Thyroid gland (tissue), 4 donors: Measurements from ENCODE around the gene GATAD1. TPM values are rescaled to one million over a fixed set of nuclear protein-coding genes. Genes with fewer than 3 reads are reported as not detected.
"Not testable (repeated sequence)": the region's sequence is repeated elsewhere in the genome, so short reads cannot be mapped to it uniquely, and the experiment has no call there.

ENCODE experiments used
- DNase-seq, 2 donors: peaks; one replicate each; pipeline ENCODE4 v3.0.0-alpha.2; 2019
- H3K27ac ChIP-seq, 3 donors: fragments of 200-600 bp; sonication (generic); 1 replicate in 2 of 3; 2 replicates in 1 of 3; pipeline ENCODE4 v1.5.1; 2016 to 2019; ENCODE audit warnings: mild to moderate bottlenecking in 1 of 3, moderate library complexity in 1 of 3
- H3K27me3 ChIP-seq: fragments of 200-600 bp; sonication (generic); one replicate; pipeline ENCODE4 v1.5.1; 2019
- H3K36me3 ChIP-seq, 2 donors: fragments of 200-600 bp; sonication (generic); one replicate each; pipeline ENCODE4 v1.5.1; 2016 to 2019
- H3K4me1 ChIP-seq, 2 donors: fragments of 200-600 bp; sonication (generic); one replicate each; pipeline ENCODE4 v1.5.1; 2017 to 2019
- H3K4me3 ChIP-seq, 3 donors: fragments of 200-600 bp; sonication (generic); replicated peaks in 1 of 3; 1 replicate in 2 of 3; 2 replicates in 1 of 3; pipeline ENCODE4 v1.5.1; 2016; ENCODE audit warnings: mild to moderate bottlenecking in 1 of 3
- H3K9me3 ChIP-seq: fragments of 200-600 bp; sonication (generic); one replicate; pipeline ENCODE4 v1.5.1; 2017
- CTCF ChIP-seq, 6 experiments: fragments of 200-600 bp in 3 of 6; fragments of 450-650 bp in 3 of 6; sonication (generic) in 3 of 6; IDR thresholded peaks; one replicate each; pipeline ENCODE4 v1.5.1; 2016 to 2019; ENCODE audit warnings: antibody characterized with exemption in 6 of 6, mild to moderate bottlenecking in 2 of 6, inconsistent platforms in 1 of 6, moderate library complexity in 1 of 6
- POLR2A ChIP-seq, 2 donors: fragments of 450-650 bp; IDR thresholded peaks; one replicate each; pipeline ENCODE4 v1.6.1; 2017; ENCODE audit warnings: antibody characterized with exemption in 2 of 2, mild to moderate bottlenecking in 2 of 2, moderate library complexity in 1 of 2
- WGBS, 2 donors: methylation state at CpG; one replicate each; pipeline ENCODE4 v1.1.5; 2017; 5-methylcytosine and 5-hydroxymethylcytosine counted together
- intact Hi-C: fragments of 100-400 bp; cut with DNase I; formaldehyde crosslinking; loops from one replicate; pipeline ENCODE4 v1.15.1; 2023
- total RNA-seq, 4 donors: library from RNA; depleted of rRNA; stranded (reverse); fragments of >200 nt; gene quantifications; one replicate each; pipeline ENCODE4 v1.2.3, GENCODE V29; 2016

The GATAD1 gene
- total RNA-seq, 4 donors from 2014 or later: 46.1 to 99.0 (median 63.1) TPM

- intact Hi-C loops: no loop called here
- 87 to 90% methylated on average over 6 of the region's 6 CpGs for WGBS, 2 donors
- no peak for DNase-seq
- H3K9me3 ChIP-seq: no peaks in the 10 kb centered on the region
- peaks cover 0 to 6% of the 10 kb centered on the region in 2 donors for H3K36me3 ChIP-seq
- H3K4me1 ChIP-seq: peaks cover 4 to 9% of the 10 kb centered on the region in 2 donors
- no peaks in the 10 kb centered on the region for H3K27me3 ChIP-seq
- TF ChIP-seq POLR2A (IDR thresholded peaks at IDR 0.05): no peak
- no peak for TF ChIP-seq CTCF (IDR thresholded peaks at IDR 0.05)
- H3K27ac ChIP-seq: no peak overlapping the region
- H3K4me3 ChIP-seq: no peak overlapping the region
Observed at GRCh38 chr7:92403760-92404074, 43.6 kb upstream of the GATAD1 start.

GRCh38 chr7:92404170-92404614, 43.1 kb upstream of the GATAD1 start:
- Histone ChIP-seq H3K4me1 (peaks cover 4 to 9% of the 10 kb centered on the region in 2 donors), H3K36me3 (peaks cover 0 to 2% of the 10 kb centered on the region in 2 donors), H3K27ac (no peak overlapping the region), H3K4me3 (no peak overlapping the region), H3K9me3 (no peaks in the 10 kb centered on the region), H3K27me3 (no peaks in the 10 kb centered on the region)
- intact Hi-C loops: no loop called here
- 81% methylated on average over 6 of the region's 6 CpGs for WGBS, 2 donors
- no peak for DNase-seq
- no peak for TF ChIP-seq POLR2A (IDR thresholded peaks at IDR 0.05)
- no peak for TF ChIP-seq CTCF (IDR thresholded peaks at IDR 0.05)

GRCh38 chr7:92409357-92409756, 37.9 kb upstream of the GATAD1 start:
- Histone ChIP-seq H3K27me3 (no peaks in the 10 kb centered on the region), H3K4me3 (no peak overlapping the region), H3K4me1 (no peaks in the 10 kb centered on the region), H3K36me3 (no peaks in the 10 kb centered on the region), H3K27ac (no peak overlapping the region), H3K9me3 (no peaks in the 10 kb centered on the region)
- 97 to 100% methylated on average over 1 of the region's 1 CpG for WGBS, 2 donors
- TF ChIP-seq CTCF (IDR thresholded peaks at IDR 0.05) (no peak), POLR2A (IDR thresholded peaks at IDR 0.05) (no peak)
- no peak for DNase-seq
- intact Hi-C loops: no loop called here

GRCh38 chr7:92410162-92410561, 37.1 kb upstream of the GATAD1 start:
- H3K9me3 ChIP-seq, H3K27ac ChIP-seq, H3K4me3 ChIP-seq, H3K4me1 ChIP-seq, DNase-seq, intact Hi-C loops, H3K27me3 ChIP-seq, H3K36me3 ChIP-seq: not testable (repeated sequence)
- 93 to 96% methylated on average over 6 of the region's 6 CpGs for WGBS, 2 donors

- intact Hi-C loops: no loop called here
- WGBS, 2 donors: 79 to 81% methylated on average over 11 of the region's 11 CpGs
- TF ChIP-seq CTCF (IDR thresholded peaks at IDR 0.05) (no peak), POLR2A (IDR thresholded peaks at IDR 0.05) (no peak)
- Histone ChIP-seq H3K27ac (no peak overlapping the region), H3K4me1 (no peaks in the 10 kb centered on the region), H3K9me3 (no peaks in the 10 kb centered on the region), H3K36me3 (no peaks in the 10 kb centered on the region), H3K27me3 (no peaks in the 10 kb centered on the region), H3K4me3 (no peak overlapping the region)
- no peak for DNase-seq
Observed at GRCh38 chr7:92412745-92413144, 34.5 kb upstream of the GATAD1 start.

- intact Hi-C loops: no loop called here
- H3K27me3 ChIP-seq: no peaks in the 10 kb centered on the region
- WGBS, 2 donors: 77 to 80% methylated on average over 5 of the region's 5 CpGs
- DNase-seq: no peak
- no peak for TF ChIP-seq POLR2A (IDR thresholded peaks at IDR 0.05)
- TF ChIP-seq CTCF (IDR thresholded peaks at IDR 0.05): no peak
- H3K4me1 ChIP-seq: no peaks in the 10 kb centered on the region
- H3K9me3 ChIP-seq: no peaks in the 10 kb centered on the region
- no peaks in the 10 kb centered on the region for H3K36me3 ChIP-seq
- no peak overlapping the region for H3K4me3 ChIP-seq
- H3K27ac ChIP-seq: no peak overlapping the region
Observed at GRCh38 chr7:92413550-92413949, 33.7 kb upstream of the GATAD1 start.
